GM23248 (cell line): ENCODE results near the gene SLC12A4.

ENCODE experiments used
- EZH2 ChIP-seq: fragments of 200-600 bp; sonication (generic); IDR thresholded peaks from 2 replicates; pipeline ENCODE4 v1.6.1; 2018; ENCODE audit warnings: antibody characterized with exemption, mild to moderate bottlenecking; ENCODE audit not compliant: insufficient read depth, poor library complexity, severe bottlenecking
- EZH2phosphoT487 ChIP-seq: fragments of 200-600 bp; sonication (generic); IDR thresholded peaks from 2 replicates; pipeline ENCODE4 v1.6.1; 2018; ENCODE audit warnings: antibody characterized with exemption, moderate library complexity, mild to moderate bottlenecking, low read depth; ENCODE audit not compliant: insufficient read depth

- TF ChIP-seq EZH2 = no peak
- no peak for TF ChIP-seq EZH2phosphoT487
These were observed 66.7 kb downstream of the SLC12A4 start for GRCh38 chr16:67901734-67902133.
